NCI-H460 (cell line): ENCODE measurements around the gene CD8B. TPM values are rescaled to one million over a fixed set of nuclear protein-coding genes. Genes with fewer than 3 reads are reported as not detected.

Source experiments
- DNase-seq: peaks from one replicate; pipeline ENCODE4 v3.0.0-alpha.2; 2016; ENCODE audit warnings: low read depth; ENCODE audit errors: extremely low read depth
- total RNA-seq: library from RNA; depleted of rRNA; stranded (reverse); fragments of >200 nt; shearing (Covaris generic); gene quantifications from 2 replicates; pipeline ENCODE4 v1.2.3, GENCODE V29; 2014

CD8B gene
- total RNA-seq, 1 experiment from 2014 or later: not detected

GRCh38 chr2:86806059-86806857, 55.4 kb downstream of the CD8B start:
- no peak for DNase-seq

GRCh38 chr2:86800856-86801567, 60.7 kb downstream of the CD8B start:
- DNase-seq: no peak

GRCh38 chr2:86794861-86795260, 66.8 kb downstream of the CD8B start:
- DNase-seq: no peak

- DNase-seq: no peak
These were observed 67.9 kb downstream of the CD8B start for GRCh38 chr2:86793752-86794151.

GRCh38 chr2:86791573-86791972, 70.1 kb downstream of the CD8B start:
- no peak for DNase-seq

GRCh38 chr2:86790676-86791572, 70.8 kb downstream of the CD8B start, which contains the start of gene CD8A:
Gene CD8A (minus strand): TSS chr2:86790913. CDS start chr2:86790825, 88 bp downstream.
- no peak for DNase-seq

- no peak for DNase-seq
These were observed 71.5 kb downstream of the CD8B start for GRCh38 chr2:86790134-86790675.

- no peak for DNase-seq
These were observed 72.0 kb downstream of the CD8B start for GRCh38 chr2:86789687-86790133.

GRCh38 chr2:86788881-86789686, 72.6 kb downstream of the CD8B start:
- DNase-seq: no peak

- DNase-seq: no peak
These were observed 73.5 kb downstream of the CD8B start for GRCh38 chr2:86788165-86788564.

GRCh38 chr2:86787736-86788135, 74.0 kb downstream of the CD8B start:
- DNase-seq: no peak

GRCh38 chr2:86786001-86786536, 75.6 kb downstream of the CD8B start:
- DNase-seq: no peak

GRCh38 chr2:86785456-86785855, 76.2 kb downstream of the CD8B start:
- no peak for DNase-seq

- no peak for DNase-seq
These were observed 77.9 kb downstream of the CD8B start for GRCh38 chr2:86783615-86784339.

- DNase-seq: no peak
These were observed 78.9 kb downstream of the CD8B start for GRCh38 chr2:86782748-86783147.

GRCh38 chr2:86781363-86781762, 80.3 kb downstream of the CD8B start:
- DNase-seq: no peak

- no peak for DNase-seq
These were observed 81.7 kb downstream of the CD8B start for GRCh38 chr2:86779971-86780370.

GRCh38 chr2:86778957-86779356, 82.7 kb downstream of the CD8B start:
- no peak for DNase-seq

- no peak for DNase-seq
These were observed 85.2 kb downstream of the CD8B start for GRCh38 chr2:86776532-86776931.
